Liver (tissue), 9 donors: ENCODE data around the gene GCN1. TPM values are rescaled to one million over a fixed set of nuclear protein-coding genes. Genes with fewer than 3 reads are reported as not detected.
A peak's percentile ranks its signal among the peaks of the same experiment; 100 is the strongest.

Source experiments
- DNase-seq: peaks from one replicate; pipeline ENCODE4 v3.0.0-alpha.2; 2017; ENCODE audit warnings: low spot score
- H3K27ac ChIP-seq, 2 donors: one replicate each; pipeline ENCODE4 v1.7.0; 2013; ENCODE audit warnings: inconsistent platforms in 2 of 2, low read length in 2 of 2, control low read depth in 1 of 2, low read depth in 1 of 2, mild to moderate bottlenecking in 1 of 2
- H3K27me3 ChIP-seq, 4 donors: one replicate each; pipeline versions ENCODE4 v1.6.1 to v1.7.0; 2013; ENCODE audit warnings: low read length in 3 of 4, inconsistent platforms in 1 of 4, mild to moderate bottlenecking in 1 of 4, moderate library complexity in 1 of 4; ENCODE audit not compliant: control insufficient read depth in 4 of 4, insufficient read depth in 4 of 4
- H3K36me3 ChIP-seq, 4 donors: one replicate each; pipeline versions ENCODE4 v1.6.1 to v1.7.0; 2013; ENCODE audit warnings: low read length in 3 of 4, mild to moderate bottlenecking in 3 of 4, low read depth in 1 of 4, moderate library complexity in 1 of 4; ENCODE audit not compliant: control insufficient read depth in 4 of 4, insufficient read depth in 3 of 4
- H3K4me1 ChIP-seq, 4 donors: one replicate each; pipeline versions ENCODE4 v1.6.1 to v1.7.0; 2013; ENCODE audit warnings: low read length in 3 of 4, mild to moderate bottlenecking in 3 of 4, moderate library complexity in 1 of 4; ENCODE audit not compliant: control insufficient read depth in 4 of 4, insufficient read depth in 4 of 4
- H3K4me3 ChIP-seq, 3 donors: one replicate each; pipeline versions ENCODE4 v1.6.1 to v1.7.0; 2013; ENCODE audit warnings: low read length in 3 of 3, control low read depth in 1 of 3, low read depth in 1 of 3, mild to moderate bottlenecking in 1 of 3
- H3K9ac ChIP-seq, 2 donors: one replicate each; pipeline ENCODE4 v1.7.0; 2013; ENCODE audit warnings: low read length in 2 of 2, mild to moderate bottlenecking in 2 of 2, moderate library complexity in 2 of 2, control low read depth in 1 of 2, low read depth in 1 of 2
- H3K9me3 ChIP-seq, 4 donors: one replicate each; pipeline versions ENCODE4 v1.6.1 to v1.7.0; 2013; ENCODE audit warnings: low read length in 3 of 4; ENCODE audit not compliant: control insufficient read depth in 4 of 4
- EGR1 ChIP-seq, 2 donors: IDR thresholded peaks; 2 replicates each; pipeline ENCODE4 v1.6.1; 2016 to 2018; ENCODE audit warnings: antibody characterized with exemption in 2 of 2, low read depth in 2 of 2
- FOXA1 ChIP-seq: IDR thresholded peaks from 2 replicates; pipeline ENCODE4 v1.6.1; 2016; ENCODE audit warnings: antibody characterized with exemption
- FOXA2 ChIP-seq: IDR thresholded peaks from 2 replicates; pipeline ENCODE4 v1.6.1; 2016; ENCODE audit warnings: antibody characterized with exemption
- GABPA ChIP-seq, 2 donors: IDR thresholded peaks in 1 of 2; conservative IDR thresholded peaks in 1 of 2; 2 replicates each; pipeline ENCODE4 v1.6.1; 2016; ENCODE audit warnings: antibody characterized with exemption in 2 of 2, mild to moderate bottlenecking in 1 of 2, moderate library complexity in 1 of 2
- HNF4A ChIP-seq, 2 donors: conservative IDR thresholded peaks; 2 replicates each; pipeline ENCODE4 v1.6.1; 2016; ENCODE audit warnings: antibody characterized with exemption in 2 of 2, mild to moderate bottlenecking in 2 of 2
- HNF4G ChIP-seq: IDR thresholded peaks from 2 replicates; pipeline ENCODE4 v1.6.1; 2016; ENCODE audit warnings: antibody characterized with exemption
- JUND ChIP-seq, 2 donors: IDR thresholded peaks; 2 replicates each; pipeline ENCODE4 v1.6.1; 2016; ENCODE audit warnings: antibody characterized with exemption in 2 of 2
- NR2F2 ChIP-seq: IDR thresholded peaks from 2 replicates; pipeline ENCODE4 v1.6.1; 2016; ENCODE audit warnings: antibody characterized with exemption
- RXRA ChIP-seq, 2 donors: IDR thresholded peaks; 2 replicates each; pipeline ENCODE4 v1.6.1; 2017 to 2018; ENCODE audit warnings: antibody characterized with exemption in 2 of 2, mild to moderate bottlenecking in 1 of 2
- SP1 ChIP-seq: IDR thresholded peaks from 2 replicates; pipeline ENCODE4 v1.6.1; 2018; ENCODE audit warnings: antibody characterized with exemption, mild to moderate bottlenecking
- YY1 ChIP-seq: IDR thresholded peaks from 2 replicates; pipeline ENCODE4 v1.6.1; 2016; ENCODE audit warnings: antibody characterized with exemption, mild to moderate bottlenecking
- WGBS: extraction: QIAGEN DNeasy Blood & Tissue Kit; methylation state at CpG from one replicate; pipeline ENCODE4 v1.1.7; 2013; 5-methylcytosine and 5-hydroxymethylcytosine counted together
- polyA plus RNA-seq, 2 donors: library from polyadenylated mRNA; stranded (reverse) in 1 of 2; unstranded in 1 of 2; fragments of 200-250 nt in 1 of 2; fragments of >200 nt in 1 of 2; fragmentation: Nextera tagmentation in 1 of 2; extraction: Ambion mirVana in 1 of 2; gene quantifications; one replicate each; pipeline versions ENCODE4 v1.2.1 to v1.2.3, GENCODE V29; 2013 to 2015
- total RNA-seq, 2 donors: library from RNA; depleted of rRNA; stranded (reverse); fragments of >200 nt; gene quantifications; one replicate each; pipeline ENCODE4 v1.2.3, GENCODE V29; 2014
- TF ChIP-seq, protein P1 (sequence below): IDR thresholded peaks from 2 replicates; pipeline ENCODE4 v1.6.1; 2016; ENCODE audit warnings: antibody characterized with exemption
- TF ChIP-seq, protein P2 (sequence below): IDR thresholded peaks from 2 replicates; pipeline ENCODE4 v1.6.1; 2016; ENCODE audit warnings: antibody characterized with exemption
- TF ChIP-seq, protein P3 (sequence below): IDR thresholded peaks from 2 replicates; pipeline ENCODE4 v1.6.1; 2016; ENCODE audit warnings: antibody characterized with exemption, mild to moderate bottlenecking
- TF ChIP-seq, protein P4 (sequence below): IDR thresholded peaks from 2 replicates; pipeline ENCODE4 v1.6.1; 2016; ENCODE audit warnings: antibody characterized with exemption
- donor health status: healthy.
- donor health status: healthy.
- donor health status: healthy.
- donor health status: healthy.
- donor health status: healthy.

Gene GCN1
- total and polyA plus RNA-seq, 4 donors, result 7.3 to 78.6 (median 25.8) TPM

DNA sequence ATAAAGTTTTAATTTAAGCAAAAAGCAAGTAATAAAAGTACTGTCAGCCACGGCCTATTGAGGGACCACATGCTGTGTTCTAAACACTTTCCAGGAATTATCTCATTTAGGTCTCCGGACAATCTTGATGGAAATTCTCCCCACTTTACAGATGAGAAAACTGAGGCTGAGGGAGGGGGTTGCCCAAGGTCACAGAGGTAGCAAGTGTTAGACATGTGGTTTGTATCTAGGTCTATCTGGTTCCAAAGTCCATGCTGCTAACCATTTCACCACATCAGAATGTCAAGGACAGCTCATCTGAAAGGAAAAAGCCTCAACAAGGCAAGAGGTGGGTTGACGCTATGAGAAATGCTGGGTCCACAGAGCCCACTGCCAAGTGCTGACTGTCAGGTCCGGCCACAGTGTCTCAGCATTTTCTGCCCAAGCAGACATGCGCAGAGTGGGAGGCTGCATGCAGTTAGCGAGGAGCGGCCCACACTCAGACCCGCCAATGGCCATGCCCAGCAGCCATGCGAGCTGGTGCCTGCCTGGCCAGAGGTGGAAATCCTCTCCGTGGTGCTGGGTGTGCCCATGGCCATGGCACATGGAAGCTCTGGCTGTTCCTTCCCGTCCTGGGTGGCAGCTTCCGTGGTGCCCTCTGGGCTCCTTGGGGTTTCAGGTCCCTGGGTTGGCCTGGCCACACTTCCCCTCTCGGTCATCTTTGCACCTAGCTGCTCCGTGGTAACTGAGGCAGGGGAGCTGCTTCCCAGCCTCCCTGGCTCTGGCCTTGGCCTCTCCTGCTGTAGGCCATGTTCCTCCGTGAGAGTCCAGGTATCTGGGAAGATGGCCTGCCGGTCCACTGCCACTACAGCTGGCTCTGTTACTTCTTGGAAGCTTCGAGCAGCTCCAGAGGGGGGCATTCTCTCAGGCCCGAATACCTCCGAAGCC, 24.4 kb upstream of the GCN1 start:
- WGBS, result 95% methylated on average over 19 of the region's 19 CpGs
- Histone ChIP-seq H3K4me1 (peaks cover 0 to 4% (median 0%) of the 10 kb centered on the region in 4 donors), H3K9me3 (no peaks in the 10 kb centered on the region), H3K4me3 (no peak overlapping the region), H3K27me3 (no peaks in the 10 kb centered on the region), H3K9ac (no peak overlapping the region), H3K27ac (no peak overlapping the region), H3K36me3 (peaks cover 4 to 66% (median 20%) of the 10 kb centered on the region in 4 donors)
- TF ChIP-seq SP1 (peak; percentile 8), HNF4A (conservative IDR thresholded peaks at IDR 0.05) (peak; percentile 31 to 61), RXRA (IDR thresholded peaks at IDR 0.05) (peak in 1 of 2 donors; percentile 35), HNF4G (no peak)
- no peak for DNase-seq

DNA sequence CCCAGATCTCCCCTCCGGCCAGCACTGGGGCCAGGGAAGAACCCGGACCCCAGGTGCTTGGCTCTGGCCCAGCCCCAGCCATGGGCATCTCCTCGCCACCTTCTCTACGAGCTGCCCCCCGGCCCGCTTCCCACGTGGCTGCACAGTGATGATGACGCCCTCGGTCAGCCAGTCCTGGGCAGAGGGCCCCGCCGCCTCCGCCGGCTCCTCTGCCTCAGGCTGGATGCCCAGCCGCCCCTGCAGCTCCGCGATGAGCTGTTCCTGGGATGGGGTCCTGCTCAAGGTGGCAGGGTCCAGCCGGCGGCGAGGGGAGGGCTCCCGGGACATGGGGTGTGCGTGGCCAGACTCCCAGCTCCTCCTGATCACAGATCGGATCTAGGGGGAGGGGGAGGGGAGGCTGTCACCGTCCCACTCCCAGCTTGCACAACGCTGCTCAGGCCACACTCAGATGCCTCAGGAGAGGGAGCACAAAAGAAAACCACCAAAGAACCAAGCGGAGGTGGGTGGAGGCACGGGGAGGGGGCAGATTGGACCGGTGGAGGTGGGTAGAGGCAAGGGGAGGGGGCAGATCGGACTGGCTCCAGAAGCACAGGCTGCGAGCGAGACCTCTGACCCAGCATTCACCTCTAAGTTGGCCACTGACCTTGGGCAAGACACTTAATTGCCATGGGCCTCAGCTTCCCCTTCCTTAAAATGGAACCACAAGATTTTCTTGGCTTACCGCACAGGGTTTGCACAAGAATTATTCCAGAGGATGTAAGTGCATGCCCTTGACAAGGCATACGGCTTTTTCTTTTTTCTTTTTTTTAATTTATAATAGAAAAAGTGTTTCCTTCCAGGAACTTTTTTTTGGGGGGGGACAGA, 22.5 kb upstream of the GCN1 start:
- TF ChIP-seq, protein P1, sequence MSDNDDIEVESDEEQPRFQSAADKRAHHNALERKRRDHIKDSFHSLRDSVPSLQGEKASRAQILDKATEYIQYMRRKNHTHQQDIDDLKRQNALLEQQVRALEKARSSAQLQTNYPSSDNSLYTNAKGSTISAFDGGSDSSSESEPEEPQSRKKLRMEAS, result no peak
- TF ChIP-seq SP1, result no peak
- no peak for TF ChIP-seq GABPA (IDR thresholded peaks at IDR 0.05 in 1 of 2, conservative IDR thresholded peaks at IDR 0.05 in 1 of 2)
- TF ChIP-seq NR2F2, result no peak
- TF ChIP-seq, protein P2, sequence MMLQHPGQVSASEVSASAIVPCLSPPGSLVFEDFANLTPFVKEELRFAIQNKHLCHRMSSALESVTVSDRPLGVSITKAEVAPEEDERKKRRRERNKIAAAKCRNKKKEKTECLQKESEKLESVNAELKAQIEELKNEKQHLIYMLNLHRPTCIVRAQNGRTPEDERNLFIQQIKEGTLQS, result no peak
- no peak for DNase-seq
- H3K4me1 ChIP-seq, result peaks cover 0 to 4% (median 0%) of the 10 kb centered on the region in 4 donors
- no peaks in the 10 kb centered on the region for H3K27me3 ChIP-seq
- H3K36me3 ChIP-seq, result peaks cover 6 to 74% (median 28%) of the 10 kb centered on the region in 4 donors
- WGBS, result 88% methylated on average over 32 of the region's 32 CpGs
- no peak overlapping the region for H3K9ac ChIP-seq
- H3K27ac ChIP-seq, result no peak overlapping the region
- H3K4me3 ChIP-seq, result no peak overlapping the region
- no peaks in the 10 kb centered on the region for H3K9me3 ChIP-seq

DNA sequence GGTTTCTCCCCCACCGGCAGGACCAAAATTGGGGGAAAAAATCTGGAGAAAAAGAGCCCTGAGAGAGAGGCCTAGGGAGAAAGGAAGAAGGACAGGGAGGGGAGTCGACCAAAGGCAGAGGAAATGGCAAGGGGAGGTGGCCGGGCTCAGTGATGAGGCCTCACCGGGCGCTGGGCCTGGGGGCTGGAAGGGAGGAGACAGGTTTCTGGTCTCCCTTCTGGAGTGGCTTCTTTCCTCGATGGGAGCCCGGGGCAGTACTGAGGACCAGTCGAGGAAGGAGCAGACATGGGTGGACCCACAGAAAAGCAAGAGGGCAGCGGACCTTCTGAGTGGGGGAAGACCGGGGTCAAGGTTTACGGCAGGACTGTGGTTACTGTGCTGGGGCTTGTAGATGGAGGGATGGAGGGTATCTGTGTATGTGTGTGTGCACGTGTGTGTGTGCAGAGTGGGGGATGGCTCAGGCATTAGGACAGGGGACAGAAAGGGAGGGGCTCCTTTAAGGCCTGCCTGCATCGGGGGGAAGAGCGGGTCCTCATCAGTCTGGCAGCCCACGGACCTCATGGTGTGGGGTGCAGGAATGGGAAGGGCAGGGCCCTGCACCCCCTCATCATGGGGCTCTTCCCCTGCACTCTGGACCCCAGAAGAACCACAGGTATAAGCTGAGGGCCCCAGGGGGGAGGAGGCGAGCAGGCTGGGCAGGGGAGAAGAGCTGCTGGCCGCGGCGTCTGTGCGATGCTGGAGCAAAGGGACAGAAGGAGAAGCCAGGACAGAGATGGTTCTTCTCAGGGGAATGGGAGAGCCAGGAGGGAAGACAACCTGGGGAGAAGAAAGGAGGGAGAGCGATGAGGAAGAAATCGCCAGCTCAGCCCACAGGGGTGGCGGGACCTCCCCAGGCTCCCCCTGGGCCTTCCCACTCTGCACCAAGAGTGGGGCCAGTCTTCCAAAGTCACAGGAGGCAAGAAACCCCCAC, 21.5 kb upstream of the GCN1 start:
- no peak for DNase-seq
- no peak overlapping the region for H3K9ac ChIP-seq
- TF ChIP-seq YY1, result no peak
- TF ChIP-seq, protein P2, result no peak
- no peak for TF ChIP-seq FOXA2
- TF ChIP-seq, protein P3, sequence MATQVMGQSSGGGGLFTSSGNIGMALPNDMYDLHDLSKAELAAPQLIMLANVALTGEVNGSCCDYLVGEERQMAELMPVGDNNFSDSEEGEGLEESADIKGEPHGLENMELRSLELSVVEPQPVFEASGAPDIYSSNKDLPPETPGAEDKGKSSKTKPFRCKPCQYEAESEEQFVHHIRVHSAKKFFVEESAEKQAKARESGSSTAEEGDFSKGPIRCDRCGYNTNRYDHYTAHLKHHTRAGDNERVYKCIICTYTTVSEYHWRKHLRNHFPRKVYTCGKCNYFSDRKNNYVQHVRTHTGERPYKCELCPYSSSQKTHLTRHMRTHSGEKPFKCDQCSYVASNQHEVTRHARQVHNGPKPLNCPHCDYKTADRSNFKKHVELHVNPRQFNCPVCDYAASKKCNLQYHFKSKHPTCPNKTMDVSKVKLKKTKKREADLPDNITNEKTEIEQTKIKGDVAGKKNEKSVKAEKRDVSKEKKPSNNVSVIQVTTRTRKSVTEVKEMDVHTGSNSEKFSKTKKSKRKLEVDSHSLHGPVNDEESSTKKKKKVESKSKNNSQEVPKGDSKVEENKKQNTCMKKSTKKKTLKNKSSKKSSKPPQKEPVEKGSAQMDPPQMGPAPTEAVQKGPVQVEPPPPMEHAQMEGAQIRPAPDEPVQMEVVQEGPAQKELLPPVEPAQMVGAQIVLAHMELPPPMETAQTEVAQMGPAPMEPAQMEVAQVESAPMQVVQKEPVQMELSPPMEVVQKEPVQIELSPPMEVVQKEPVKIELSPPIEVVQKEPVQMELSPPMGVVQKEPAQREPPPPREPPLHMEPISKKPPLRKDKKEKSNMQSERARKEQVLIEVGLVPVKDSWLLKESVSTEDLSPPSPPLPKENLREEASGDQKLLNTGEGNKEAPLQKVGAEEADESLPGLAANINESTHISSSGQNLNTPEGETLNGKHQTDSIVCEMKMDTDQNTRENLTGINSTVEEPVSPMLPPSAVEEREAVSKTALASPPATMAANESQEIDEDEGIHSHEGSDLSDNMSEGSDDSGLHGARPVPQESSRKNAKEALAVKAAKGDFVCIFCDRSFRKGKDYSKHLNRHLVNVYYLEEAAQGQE, result no peak
- TF ChIP-seq, protein P1, result no peak
- TF ChIP-seq HNF4G, result no peak
- TF ChIP-seq, protein P4, sequence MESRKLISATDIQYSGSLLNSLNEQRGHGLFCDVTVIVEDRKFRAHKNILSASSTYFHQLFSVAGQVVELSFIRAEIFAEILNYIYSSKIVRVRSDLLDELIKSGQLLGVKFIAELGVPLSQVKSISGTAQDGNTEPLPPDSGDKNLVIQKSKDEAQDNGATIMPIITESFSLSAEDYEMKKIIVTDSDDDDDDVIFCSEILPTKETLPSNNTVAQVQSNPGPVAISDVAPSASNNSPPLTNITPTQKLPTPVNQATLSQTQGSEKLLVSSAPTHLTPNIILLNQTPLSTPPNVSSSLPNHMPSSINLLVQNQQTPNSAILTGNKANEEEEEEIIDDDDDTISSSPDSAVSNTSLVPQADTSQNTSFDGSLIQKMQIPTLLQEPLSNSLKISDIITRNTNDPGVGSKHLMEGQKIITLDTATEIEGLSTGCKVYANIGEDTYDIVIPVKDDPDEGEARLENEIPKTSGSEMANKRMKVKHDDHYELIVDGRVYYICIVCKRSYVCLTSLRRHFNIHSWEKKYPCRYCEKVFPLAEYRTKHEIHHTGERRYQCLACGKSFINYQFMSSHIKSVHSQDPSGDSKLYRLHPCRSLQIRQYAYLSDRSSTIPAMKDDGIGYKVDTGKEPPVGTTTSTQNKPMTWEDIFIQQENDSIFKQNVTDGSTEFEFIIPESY, result no peak
- TF ChIP-seq FOXA1, result no peak
- TF ChIP-seq JUND (IDR thresholded peaks at IDR 0.05), result no peak
- TF ChIP-seq RXRA (IDR thresholded peaks at IDR 0.05), result no peak
- TF ChIP-seq EGR1 (IDR thresholded peaks at IDR 0.05; ENCODE audit: low read depth in 2 of 2), result no peak
- no peak for TF ChIP-seq HNF4A (conservative IDR thresholded peaks at IDR 0.05)

More for the DNA sequence above, 21.5 kb upstream of the GCN1 start:
- Histone ChIP-seq H3K27ac (no peak overlapping the region), H3K27me3 (no peaks in the 10 kb centered on the region), H3K9me3 (no peaks in the 10 kb centered on the region), H3K4me3 (no peak overlapping the region), H3K36me3 (peaks cover 3 to 74% (median 30%) of the 10 kb centered on the region in 4 donors), H3K4me1 (peaks cover 0 to 4% (median 0%) of the 10 kb centered on the region in 4 donors)
- 90% methylated on average over 23 of the region's 23 CpGs for WGBS
